GM23248 (cell line): ENCODE results near the gene PLPP3. TPM values are rescaled to one million over a fixed set of nuclear protein-coding genes. Genes with fewer than 3 reads are reported as not detected.
A peak's percentile ranks its signal among the peaks of the same experiment; 100 is the strongest.

Experiments
- DNase-seq: peaks from one replicate; pipeline ENCODE4 v3.0.0-alpha.2; 2015
- H2AFZ ChIP-seq: fragments of 200-600 bp; sonication (generic); 2 replicates; pipeline ENCODE4 v1.6.1; 2016; ENCODE audit warnings: antibody characterized with exemption
- H3F3A ChIP-seq: fragments of 200-600 bp; sonication (generic); 2 replicates; pipeline ENCODE4 v1.6.1; 2016; ENCODE audit warnings: mild to moderate bottlenecking, antibody characterized with exemption, mixed run types; ENCODE audit not compliant: insufficient read depth
- H3K27ac ChIP-seq: fragments of 200-600 bp; sonication (generic); 2 replicates; pipeline ENCODE4 v1.5.1; 2016; ENCODE audit warnings: mild to moderate bottlenecking
- H3K27me3 ChIP-seq: fragments of 200-600 bp; sonication (generic); replicated peaks from 2 replicates; pipeline ENCODE4 v1.6.1; 2016; ENCODE audit warnings: mild to moderate bottlenecking; ENCODE audit not compliant: insufficient read depth
- H3K36me3 ChIP-seq: fragments of 200-600 bp; sonication (generic); 2 replicates; pipeline ENCODE4 v1.6.1; 2016; ENCODE audit warnings: low read depth, mild to moderate bottlenecking
- H3K4me1 ChIP-seq: fragments of 200-600 bp; sonication (generic); 2 replicates; pipeline ENCODE4 v1.6.1; 2016; ENCODE audit warnings: mild to moderate bottlenecking; ENCODE audit not compliant: insufficient read depth
- H3K4me2 ChIP-seq: fragments of 200-600 bp; sonication (generic); one replicate; pipeline ENCODE4 v1.6.1; 2016; ENCODE audit warnings: mild to moderate bottlenecking; ENCODE audit not compliant: unreplicated experiment
- H3K4me3 ChIP-seq: fragments of 200-600 bp; sonication (generic); 2 replicates; pipeline ENCODE4 v1.5.1; 2016; ENCODE audit warnings: mild to moderate bottlenecking
- H3K79me2 ChIP-seq: fragments of 200-600 bp; sonication (generic); 2 replicates; pipeline ENCODE4 v1.6.1; 2016; ENCODE audit warnings: mild to moderate bottlenecking; ENCODE audit not compliant: insufficient read depth
- H3K9ac ChIP-seq: fragments of 200-600 bp; sonication (generic); 2 replicates; pipeline ENCODE4 v1.6.1; 2016; ENCODE audit warnings: mild to moderate bottlenecking
- H3K9me2 ChIP-seq: fragments of 200-600 bp; sonication (generic); 2 replicates; pipeline ENCODE4 v1.6.1; 2016; ENCODE audit warnings: mixed run types, mild to moderate bottlenecking, moderate library complexity; ENCODE audit not compliant: insufficient read depth
- H3K9me3 ChIP-seq: fragments of 200-600 bp; sonication (generic); one replicate; pipeline ENCODE4 v1.6.1; 2017; ENCODE audit warnings: low read depth
- H4K20me1 ChIP-seq: fragments of 200-600 bp; sonication (generic); 2 replicates; pipeline ENCODE4 v1.6.0; 2016; ENCODE audit not compliant: insufficient read depth
- EZH2 ChIP-seq: fragments of 200-600 bp; sonication (generic); IDR thresholded peaks from 2 replicates; pipeline ENCODE4 v1.6.1; 2018; ENCODE audit warnings: antibody characterized with exemption, mild to moderate bottlenecking; ENCODE audit not compliant: insufficient read depth, poor library complexity, severe bottlenecking
- EZH2phosphoT487 ChIP-seq: fragments of 200-600 bp; sonication (generic); IDR thresholded peaks from 2 replicates; pipeline ENCODE4 v1.6.1; 2018; ENCODE audit warnings: antibody characterized with exemption, moderate library complexity, mild to moderate bottlenecking, low read depth; ENCODE audit not compliant: insufficient read depth
- WGBS, 2 experiments: methylation state at CpG; one replicate each; pipeline ENCODE4 v1.1.6; 2015 to 2017; ENCODE audit warnings: low lambda C conversion rate in 2 of 2, low coverage in 1 of 2; ENCODE audit errors: missing lambda C conversion rate in 2 of 2; 5-methylcytosine and 5-hydroxymethylcytosine counted together
- in situ Hi-C: fragments of 300-500 bp; cut with MboI; formaldehyde crosslinking; loops from 2 replicates; pipeline ENCODE4 v1.15.0; 2020
- polyA plus RNA-seq: library from polyadenylated mRNA; unstranded; fragments of >200 nt; fragmentation: Nextera tagmentation; extraction: Ambion mirVana; gene quantifications from 2 replicates; pipeline ENCODE4 v1.2.1, GENCODE V29; 2016
- total RNA-seq: library from RNA; depleted of rRNA; stranded (reverse); fragments of >200 nt; shearing (Covaris generic); gene quantifications from 2 replicates; pipeline ENCODE4 v1.2.3, GENCODE V29; 2014

PLPP3 gene
- total and polyA plus RNA-seq, 2 experiments from 2014 or later: 80.1 to 156 TPM

GRCh38 chr1:56550859-56551188 is 28.5 kb downstream of the PLPP3 start:
- H3K36me3 ChIP-seq: 0 out of 2 replicates have a peak, but pooled peaks cover 8% of the 10 kb centered on the region
- in situ Hi-C loops: no loop called here
- TF ChIP-seq EZH2: no peak
- no peak for TF ChIP-seq EZH2phosphoT487
- H3K4me1 ChIP-seq: 0 out of 2 replicates have a peak, but pooled peaks cover 4% of the 10 kb centered on the region
- no peak overlapping the region for H3K4me2 ChIP-seq
- H3K27me3 ChIP-seq: no peaks in the 10 kb centered on the region
- H4K20me1 ChIP-seq: peaks cover 41% of the 10 kb centered on the region
- no peak overlapping the region for H3K9ac ChIP-seq
- WGBS, 2 experiments: 42 to 45% methylated on average over 4 of the region's 4 CpGs
- no peak overlapping the region for H3K4me3 ChIP-seq
- peaks cover 4% of the 10 kb centered on the region; the same call in 1 of the 2 replicates for H3F3A ChIP-seq
- H3K9me3 ChIP-seq: no peaks in the 10 kb centered on the region
- no peaks in the 10 kb centered on the region for H3K9me2 ChIP-seq
- no peak overlapping the region for H3K27ac ChIP-seq
- no peak for DNase-seq
- H3K79me2 ChIP-seq: peaks cover 98% of the 10 kb centered on the region
- no peak overlapping the region for H2AFZ ChIP-seq

GRCh38 chr1:56550138-56550858 is 29.1 kb downstream of the PLPP3 start:
- 0 out of 2 replicates have a peak, but pooled peaks cover 8% of the 10 kb centered on the region for H3K36me3 ChIP-seq
- no peaks in the 10 kb centered on the region for H3K27me3 ChIP-seq
- 83 to 86% methylated on average over 5 of the region's 5 CpGs for WGBS, 2 experiments
- DNase-seq: no peak
- no peak overlapping the region for H3K4me2 ChIP-seq
- no peak overlapping the region for H3K27ac ChIP-seq
- in situ Hi-C loops: no loop called here
- H3K9ac ChIP-seq: no peak overlapping the region
- peaks cover 98% of the 10 kb centered on the region for H3K79me2 ChIP-seq
- H4K20me1 ChIP-seq: peaks cover 44% of the 10 kb centered on the region
- 0 out of 2 replicates have a peak, but pooled peaks cover 4% of the 10 kb centered on the region for H3K4me1 ChIP-seq
- no peak overlapping the region for H3K4me3 ChIP-seq
- H2AFZ ChIP-seq: no peak overlapping the region
- no peak for TF ChIP-seq EZH2phosphoT487
- TF ChIP-seq EZH2: no peak
- no peaks in the 10 kb centered on the region for H3K9me2 ChIP-seq
- H3K9me3 ChIP-seq: no peaks in the 10 kb centered on the region
- peaks cover 4% of the 10 kb centered on the region; the same call in 1 of the 2 replicates for H3F3A ChIP-seq

GRCh38 chr1:56548571-56548970 is 30.8 kb downstream of the PLPP3 start:
- peak; percentile 48 for DNase-seq
- H3K27ac ChIP-seq: no peak overlapping the region
- no peaks in the 10 kb centered on the region for H3K9me3 ChIP-seq
- H3K36me3 ChIP-seq: 0 out of 2 replicates have a peak, but pooled peaks cover 11% of the 10 kb centered on the region
- TF ChIP-seq EZH2phosphoT487 (no peak), EZH2 (no peak)
- 0 out of 2 replicates have a peak, but pooled peaks cover 4% of the 10 kb centered on the region for H3K4me1 ChIP-seq
- H3K4me3 ChIP-seq: no peak overlapping the region
- no peaks in the 10 kb centered on the region for H3K27me3 ChIP-seq
- no peak overlapping the region for H3K4me2 ChIP-seq
- peaks cover 46% of the 10 kb centered on the region for H4K20me1 ChIP-seq
- peaks cover 99% of the 10 kb centered on the region for H3K79me2 ChIP-seq
- H3K9ac ChIP-seq: no peak overlapping the region
- in situ Hi-C loops: no loop called here
- no peak overlapping the region for H2AFZ ChIP-seq
- H3F3A ChIP-seq: peaks cover 8% of the 10 kb centered on the region; the same call in 1 of the 2 replicates
- no peaks in the 10 kb centered on the region for H3K9me2 ChIP-seq

GRCh38 chr1:56547977-56548376 is 31.4 kb downstream of the PLPP3 start:
- Histone ChIP-seq H3K27ac (no peak overlapping the region), H3K4me3 (no peak overlapping the region), H3K36me3 (0 out of 2 replicates have a peak, but pooled peaks cover 14% of the 10 kb centered on the region), H4K20me1 (peaks cover 40% of the 10 kb centered on the region), H3K79me2 (peaks cover 99% of the 10 kb centered on the region), H3K4me2 (no peak overlapping the region), H3F3A (peaks cover 14% of the 10 kb centered on the region; the same call in 1 of the 2 replicates), H3K4me1 (0 out of 2 replicates have a peak, but pooled peaks cover 4% of the 10 kb centered on the region), H2AFZ (no peak overlapping the region), H3K27me3 (no peaks in the 10 kb centered on the region), H3K9me2 (no peaks in the 10 kb centered on the region), H3K9me3 (no peaks in the 10 kb centered on the region), H3K9ac (no peak overlapping the region)
- 26 to 41% methylated on average over 2 of the region's 2 CpGs for WGBS, 2 experiments
- in situ Hi-C loops: no loop called here
- TF ChIP-seq EZH2: no peak
- no peak for TF ChIP-seq EZH2phosphoT487
- no peak for DNase-seq
